GM19043 (cell line): ENCODE results near the gene FBXO33.
"Not testable (repeated sequence)": the region's sequence is repeated elsewhere in the genome, so short reads cannot be mapped to it uniquely, and the experiment has no call there.

Experiments
- ATAC-seq: cut with Tn5 transposase; IDR thresholded peaks from one replicate; pipeline ENCODE4 v1.9.1; 2021; ENCODE audit warnings: low read depth; ENCODE audit not compliant: unreplicated experiment

FBXO33 gene

DNA sequence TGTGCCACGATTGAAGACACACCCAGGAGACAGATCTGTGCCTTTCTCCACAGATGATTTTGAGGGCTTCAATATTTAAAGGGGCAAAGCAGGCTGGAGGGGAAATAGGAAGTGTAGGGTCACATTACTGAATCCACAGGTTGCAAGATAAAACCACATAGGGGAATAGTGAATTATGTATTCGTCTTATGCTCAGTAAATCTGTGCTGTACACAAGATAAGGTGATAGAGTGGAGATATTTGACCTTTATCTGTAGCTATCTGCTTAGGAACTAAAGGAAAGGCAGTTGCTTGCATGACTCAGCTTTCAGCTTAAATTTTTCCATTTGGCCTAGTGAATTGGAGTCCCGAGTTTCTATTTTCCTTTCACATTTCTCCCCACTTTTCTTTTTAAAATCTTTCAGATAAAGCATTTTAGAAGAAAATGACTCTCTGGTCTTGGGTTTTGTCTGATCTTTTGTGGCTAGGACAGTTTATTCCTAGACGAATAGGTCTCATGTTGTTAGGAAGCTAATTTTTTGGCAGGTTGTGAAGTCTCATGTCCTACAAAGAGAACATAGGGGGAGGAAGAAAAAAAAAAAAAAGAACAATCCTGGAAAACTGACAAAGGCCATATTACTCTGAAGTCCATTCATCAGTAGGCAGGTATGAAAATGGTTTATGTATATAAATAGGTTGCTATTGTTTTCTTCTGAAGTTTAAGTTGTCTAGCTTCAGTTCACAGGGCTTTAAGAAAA, 55.4 kb downstream of the FBXO33 start:
- ATAC-seq, result no peak

GRCh38 chr14:39374851-39375250, 57.4 kb downstream of the FBXO33 start:
- ATAC-seq, result no peak

- no peak for ATAC-seq
Observed at GRCh38 chr14:39372656-39373055, 59.6 kb downstream of the FBXO33 start.

- no peak for ATAC-seq
Observed at GRCh38 chr14:39370415-39370814, 61.8 kb downstream of the FBXO33 start.

DNA sequence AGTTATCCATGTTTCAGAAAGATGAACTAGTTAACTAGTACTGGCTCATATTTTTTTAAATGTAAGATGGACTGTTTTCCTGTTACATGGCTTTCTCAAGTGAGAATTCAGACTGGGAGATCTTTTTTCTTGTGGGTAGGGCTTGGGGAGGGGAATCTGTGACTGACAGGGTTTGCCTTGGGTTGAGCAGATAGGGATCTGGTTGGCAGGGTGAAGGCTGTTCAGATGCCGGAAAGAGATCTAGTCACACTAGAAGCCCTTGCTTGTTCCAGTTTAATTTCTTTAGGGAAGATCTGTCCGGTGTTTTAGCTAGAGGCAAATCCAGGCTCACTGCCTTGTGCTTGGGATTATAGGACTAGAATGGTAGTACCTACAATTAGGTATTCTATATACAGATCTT, 63.2 kb downstream of the FBXO33 start:
- no peak for ATAC-seq

GRCh38 chr14:39368261-39368959, 63.8 kb downstream of the FBXO33 start:
- no peak for ATAC-seq

GRCh38 chr14:39367387-39367751, 64.9 kb downstream of the FBXO33 start:
- ATAC-seq, result no peak

DNA sequence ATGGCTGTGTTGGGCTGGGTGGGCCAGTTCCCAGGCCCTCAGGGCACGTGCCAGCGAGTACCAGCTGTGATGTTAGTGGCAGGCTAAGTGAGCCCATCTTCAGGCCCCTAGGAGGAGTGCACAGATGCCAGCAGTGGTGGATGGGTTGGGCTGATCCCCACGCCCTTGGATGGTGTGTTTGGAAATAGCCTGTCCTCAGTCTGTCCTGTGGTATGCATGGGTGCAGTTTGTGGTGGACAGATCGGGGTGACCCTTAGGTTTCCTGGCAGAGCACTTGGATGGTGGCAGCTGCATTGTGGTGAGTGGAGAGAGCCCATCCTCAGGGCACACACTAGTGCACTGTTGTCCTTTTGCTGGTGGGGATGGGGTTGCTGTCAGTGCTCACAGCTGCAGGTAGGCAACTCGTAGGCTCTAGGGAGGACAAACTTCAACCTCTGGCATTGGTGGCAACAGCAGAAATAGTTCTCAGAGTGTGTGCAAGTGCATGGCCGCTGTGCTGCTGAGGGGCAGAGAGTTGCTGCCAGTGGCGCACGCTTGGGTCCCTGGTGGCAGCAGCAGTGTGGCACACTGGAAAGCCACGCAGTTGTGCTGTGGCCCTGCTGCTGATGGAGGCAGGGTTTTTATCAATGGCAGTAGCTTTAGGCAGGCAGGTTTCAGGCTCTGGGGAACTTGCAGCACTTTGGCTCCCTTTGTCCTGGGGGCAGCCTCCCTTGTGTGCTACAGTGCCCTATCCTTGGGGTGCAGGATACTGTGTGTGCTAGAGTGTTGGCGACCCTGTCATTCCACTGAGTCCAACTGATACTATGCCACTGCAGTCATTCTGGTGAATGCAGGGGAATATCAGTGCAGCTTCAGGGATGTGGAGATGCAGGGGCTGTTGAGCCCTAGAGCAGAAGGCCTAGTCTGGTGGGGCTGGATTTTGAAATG, 65.5 kb downstream of the FBXO33 start:
- no peak for ATAC-seq

GRCh38 chr14:39365354-39365753, 66.9 kb downstream of the FBXO33 start:
- ATAC-seq, result no peak

GRCh38 chr14:39364509-39364908, 67.7 kb downstream of the FBXO33 start:
- no peak for ATAC-seq

GRCh38 chr14:39361556-39361955, 70.7 kb downstream of the FBXO33 start:
- ATAC-seq, result not testable (repeated sequence)

DNA sequence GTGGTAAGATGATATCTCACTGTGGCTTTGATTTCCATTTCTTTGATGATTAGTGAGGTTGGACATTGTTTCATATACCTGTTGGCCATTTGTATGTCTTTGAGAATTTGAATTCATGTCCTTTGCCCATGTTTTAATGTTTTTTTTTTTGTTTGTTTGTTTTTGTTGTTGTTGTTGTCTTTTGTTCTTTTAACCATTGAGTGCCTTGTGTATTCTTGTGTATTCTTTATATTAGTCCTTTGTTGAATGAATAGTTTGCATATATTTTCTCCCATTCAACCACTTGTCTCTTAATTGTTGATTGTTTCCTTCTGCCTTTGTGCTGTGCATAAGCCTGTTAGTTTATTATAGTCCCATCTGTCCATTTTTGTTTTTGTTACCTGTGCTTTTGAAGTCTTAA, 71.9 kb downstream of the FBXO33 start:
- ATAC-seq, result no peak

DNA sequence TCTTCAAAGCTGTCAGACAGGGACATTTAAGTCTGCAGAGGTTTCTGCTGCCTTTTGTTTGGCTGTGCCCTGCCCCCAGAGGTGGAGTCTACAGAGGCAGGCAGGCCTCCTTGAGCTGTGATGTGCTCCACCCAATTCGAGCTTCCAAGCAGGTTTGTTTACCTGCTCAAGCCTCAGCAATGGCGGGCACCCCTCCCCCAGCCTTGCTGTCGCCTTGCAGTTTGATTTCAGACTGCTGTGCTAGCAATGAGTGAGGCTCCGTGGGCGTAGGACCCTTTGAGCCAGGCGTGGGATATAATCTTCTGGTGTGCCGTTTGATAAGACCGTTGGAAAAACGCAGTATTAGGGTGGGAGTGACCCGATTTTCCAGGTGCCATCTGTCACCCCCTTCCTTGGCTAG, 73.2 kb downstream of the FBXO33 start:
- not testable (repeated sequence) for ATAC-seq

- ATAC-seq, result no peak
Observed at GRCh38 chr14:39351708-39352107, 80.5 kb downstream of the FBXO33 start.

GRCh38 chr14:39350866-39351265, 81.4 kb downstream of the FBXO33 start:
- ATAC-seq, result no peak
